ENCODE measurements around the gene ARHGAP18.

GRCh38 chr6:129651291-129651691 lies 58.7 kb downstream of the ARHGAP18 start:
- TF ChIP-seq POLR2A (IDR thresholded peaks at IDR 0.05; ENCODE audit: low read depth) (no peak), CTCF (IDR thresholded peaks at IDR 0.05) (no peak), POLR2AphosphoS5 (IDR thresholded peaks at IDR 0.05) (no peak), EP300 (IDR thresholded peaks at IDR 0.05) (no peak)

All from esophagus muscularis mucosa (tissue), 4 donors.